ENCODE data around the gene SMARCC1.
"Not testable (repeated sequence)": the region's sequence is repeated elsewhere in the genome, so short reads cannot be mapped to it uniquely, and the experiment has no call there.

The SMARCC1 gene

GRCh38 chr3:47781685-47782445, at the start of gene SMARCC1:
TSS of gene SMARCC1 (minus strand) at chr3:47781893. CDS start at chr3:47781797, 96 bp downstream.
- DNase-seq, result peak; percentile 97

DNA sequence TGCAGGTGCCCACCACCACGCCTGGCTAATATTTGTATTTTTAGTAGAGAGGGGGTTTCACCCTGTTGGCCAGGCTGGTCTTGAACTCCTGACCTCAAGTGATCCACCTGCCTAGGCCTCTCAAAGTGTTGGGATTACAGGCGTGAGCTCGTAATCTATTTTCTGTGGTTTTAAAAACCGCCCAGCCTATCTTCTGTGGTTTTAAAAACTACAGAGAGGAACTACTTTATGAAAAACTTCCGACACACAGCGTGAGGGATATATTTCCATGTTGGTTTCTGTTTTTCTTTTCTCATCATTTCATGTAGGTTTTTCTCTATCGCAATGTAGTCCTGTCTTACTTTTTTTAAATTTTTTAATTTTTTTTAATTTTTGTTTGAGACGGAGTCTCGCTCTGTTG, 47.8 kb upstream of the SMARCC1 start:
- DNase-seq, result not testable (repeated sequence)

DNA sequence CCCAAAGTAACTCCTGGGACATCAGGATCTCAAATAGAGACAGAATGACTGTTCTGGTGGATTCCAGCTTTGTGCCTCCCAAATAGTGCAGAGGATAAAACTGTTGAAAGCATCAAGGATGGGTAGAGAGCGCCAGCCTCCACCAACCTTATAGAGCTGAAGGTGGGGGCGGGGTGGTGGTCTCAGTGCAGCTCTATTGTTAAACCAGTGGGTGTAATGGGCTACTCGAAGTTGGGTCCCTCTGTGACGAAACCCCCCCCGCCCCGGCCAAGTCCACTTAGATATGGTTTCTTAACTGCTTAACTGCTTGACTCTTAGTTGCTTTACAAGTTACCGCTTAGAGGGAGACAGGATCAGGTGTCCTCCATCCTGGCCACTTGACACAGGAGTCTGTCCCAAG, 43.9 kb upstream of the SMARCC1 start:
- no peak for DNase-seq

DNA sequence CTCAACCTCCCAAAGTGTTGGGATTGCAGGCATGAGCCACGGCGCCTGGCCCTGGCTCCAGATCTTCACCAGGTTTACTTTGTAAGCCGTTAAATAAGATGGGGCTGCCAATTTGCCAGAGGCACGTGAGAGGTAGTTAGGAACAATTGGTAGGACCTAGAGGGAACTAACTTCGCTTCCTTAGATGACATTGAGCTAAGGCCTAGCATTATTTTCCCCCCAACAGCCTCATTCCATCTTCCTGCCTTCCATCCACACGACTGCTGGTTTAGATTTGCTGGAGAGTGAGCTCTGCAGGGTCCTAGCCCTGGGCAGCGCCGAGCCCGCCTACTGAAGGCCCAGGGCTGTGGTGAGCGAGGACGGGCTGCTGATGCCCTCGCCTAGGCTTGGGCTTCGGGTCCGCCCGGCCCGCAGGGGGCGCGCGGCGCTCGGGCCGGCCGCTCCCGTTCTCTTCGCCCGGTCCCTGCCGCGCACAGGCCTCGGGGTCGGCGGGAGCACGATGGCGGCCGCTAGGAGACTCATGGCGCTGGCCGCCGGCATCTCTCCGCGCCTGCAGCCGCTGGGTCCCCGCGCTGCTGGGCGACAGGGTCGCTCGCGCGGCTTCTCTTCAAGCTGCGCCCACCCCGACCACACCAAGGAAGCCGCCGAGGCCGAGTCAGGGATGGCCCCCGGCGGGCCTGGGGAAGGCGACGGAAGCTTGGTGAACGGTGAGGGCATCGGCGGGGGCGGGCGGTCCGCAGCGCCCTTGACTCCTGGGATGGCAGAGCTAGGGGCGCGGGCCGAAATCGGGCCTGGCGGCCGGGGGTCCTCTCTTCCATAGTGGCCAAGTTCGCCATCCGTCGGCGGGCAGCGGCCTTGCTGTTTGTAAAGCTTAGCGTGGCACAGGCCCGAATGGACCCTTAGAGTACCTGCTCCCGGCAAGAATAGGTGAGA, 43.1 kb upstream of the SMARCC1 start:
- DNase-seq, result peak; percentile 81

DNA sequence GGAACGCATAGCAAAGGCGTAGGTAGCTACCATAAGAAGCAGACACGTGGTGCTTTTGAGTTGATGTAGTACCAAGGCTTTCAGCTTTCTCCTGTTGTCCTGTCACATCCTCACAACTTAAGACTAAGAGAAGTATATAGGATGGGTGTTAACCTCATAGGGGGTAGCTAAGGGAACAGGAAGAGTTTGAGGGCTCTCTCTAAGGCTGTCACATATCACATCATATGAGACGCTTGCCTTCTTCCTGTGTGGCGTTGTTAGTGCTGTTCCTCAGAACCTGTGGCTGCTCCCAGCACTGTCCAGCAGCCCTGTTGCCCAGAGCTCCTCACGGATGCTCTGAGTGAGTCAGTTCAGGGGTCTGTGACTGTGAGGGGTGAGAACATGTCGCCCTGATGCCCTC, 35.9 kb upstream of the SMARCC1 start:
- DNase-seq, result no peak

GRCh38 chr3:47813551-47814177, 32.0 kb upstream of the SMARCC1 start:
- DNase-seq, result no peak

GRCh38 chr3:47804577-47804976, 22.9 kb upstream of the SMARCC1 start:
- no peak for DNase-seq

DNA sequence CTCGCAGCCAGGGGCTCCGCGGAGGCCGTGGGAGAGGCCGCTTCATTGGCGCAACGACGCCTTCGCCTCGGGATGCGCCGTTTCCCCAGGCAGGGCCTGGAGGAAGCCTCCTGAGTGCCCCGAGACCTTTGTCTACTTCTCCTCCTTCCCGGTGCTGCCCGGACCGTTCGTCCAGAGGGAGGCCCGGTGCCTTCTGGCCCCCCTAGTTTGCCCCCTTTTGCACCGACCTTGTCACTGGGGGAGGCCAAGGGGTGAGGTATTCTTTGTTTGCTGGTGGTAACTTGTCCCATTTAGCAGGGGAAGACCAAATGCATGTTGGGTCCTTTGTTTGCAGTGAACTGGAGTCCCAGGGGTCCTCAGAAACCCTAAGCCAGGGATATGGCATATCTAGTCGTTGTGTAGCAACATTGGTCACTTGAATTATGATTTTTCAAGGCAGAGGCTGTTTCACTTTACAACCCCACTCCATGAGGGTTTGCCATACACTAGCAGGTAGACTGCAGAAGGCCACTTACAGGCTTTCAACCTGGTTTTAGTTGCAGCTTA, 21.9 kb upstream of the SMARCC1 start:
- no peak for DNase-seq

- peak; percentile 84 for DNase-seq
These were observed 21.2 kb upstream of the SMARCC1 start, which contains the start of gene DHX30 for GRCh38 chr3:47802734-47803479. TSS of gene DHX30 (plus strand) at chr3:47803138. CDS start at chr3:47810684, 7,546 bp downstream.

DNA sequence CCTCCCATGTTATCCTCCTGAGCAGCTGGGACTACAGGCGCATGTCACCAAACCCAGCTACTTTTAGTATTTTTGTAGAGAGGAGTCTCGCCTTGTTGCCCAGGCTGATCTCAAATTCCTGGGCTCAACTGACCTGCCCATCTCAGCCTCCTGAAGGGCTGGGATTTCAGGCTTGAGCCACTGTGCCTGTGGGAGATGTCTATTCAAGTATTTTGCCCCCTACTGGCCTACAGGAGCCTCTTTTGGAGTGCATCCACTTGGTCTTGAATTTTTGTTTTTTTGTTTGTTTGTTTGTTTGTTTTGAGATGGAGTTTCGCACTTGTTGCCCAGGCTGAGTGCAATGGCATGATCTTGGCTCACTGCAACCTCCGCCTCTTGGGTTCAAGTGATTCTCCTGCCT, 18.0 kb upstream of the SMARCC1 start:
- DNase-seq, result no peak

- no peak for DNase-seq
These were observed 12.9 kb upstream of the SMARCC1 start for GRCh38 chr3:47794544-47794943.

- DNase-seq, result no peak
These were observed 11.0 kb upstream of the SMARCC1 start for GRCh38 chr3:47792699-47793098.

GRCh38 chr3:47791193-47791855, 9.6 kb upstream of the SMARCC1 start:
- no peak for DNase-seq

- no peak for DNase-seq
These were observed 2.0 kb upstream of the SMARCC1 start for GRCh38 chr3:47783673-47784072.

DNA sequence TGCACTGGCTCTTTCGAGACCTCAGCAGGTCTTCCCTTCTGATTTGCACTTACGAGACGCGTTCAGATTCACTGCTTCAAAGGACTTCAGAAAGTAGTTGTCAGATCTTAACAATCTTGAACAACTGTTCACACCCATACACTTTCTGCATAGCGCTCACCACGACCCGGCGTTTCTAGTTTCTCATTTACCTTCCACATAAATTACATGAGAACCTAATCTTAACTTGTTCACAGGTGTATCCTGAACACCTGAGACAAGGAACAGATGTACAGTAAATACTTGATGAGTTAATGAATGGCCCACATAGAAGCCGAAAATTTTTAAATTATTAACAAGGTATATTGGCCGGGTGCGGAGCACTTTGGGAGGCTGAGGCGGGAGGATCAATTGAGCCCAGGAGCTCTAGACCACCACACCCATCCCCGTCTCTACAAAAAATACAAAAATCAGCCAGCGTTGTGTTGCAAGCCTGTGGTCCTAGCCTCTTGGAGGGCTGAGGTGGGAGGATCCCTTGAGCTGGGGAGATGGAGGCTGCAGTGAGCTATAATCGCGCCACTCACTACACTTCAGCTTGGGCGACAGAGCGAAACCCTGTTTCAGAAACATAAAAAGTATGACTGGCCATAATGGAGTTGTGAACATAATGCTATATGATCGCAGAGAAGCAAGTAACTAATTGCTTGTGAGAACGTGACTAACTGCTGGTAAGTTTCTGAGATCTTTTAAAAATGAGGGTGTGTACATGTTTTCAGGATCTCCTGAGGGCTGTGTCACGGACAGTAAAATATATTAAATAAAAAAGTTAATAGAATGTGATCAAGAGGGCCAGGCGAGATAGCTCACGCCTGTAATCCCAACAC, 984 bp upstream of the SMARCC1 start:
- DNase-seq, result no peak

DNA sequence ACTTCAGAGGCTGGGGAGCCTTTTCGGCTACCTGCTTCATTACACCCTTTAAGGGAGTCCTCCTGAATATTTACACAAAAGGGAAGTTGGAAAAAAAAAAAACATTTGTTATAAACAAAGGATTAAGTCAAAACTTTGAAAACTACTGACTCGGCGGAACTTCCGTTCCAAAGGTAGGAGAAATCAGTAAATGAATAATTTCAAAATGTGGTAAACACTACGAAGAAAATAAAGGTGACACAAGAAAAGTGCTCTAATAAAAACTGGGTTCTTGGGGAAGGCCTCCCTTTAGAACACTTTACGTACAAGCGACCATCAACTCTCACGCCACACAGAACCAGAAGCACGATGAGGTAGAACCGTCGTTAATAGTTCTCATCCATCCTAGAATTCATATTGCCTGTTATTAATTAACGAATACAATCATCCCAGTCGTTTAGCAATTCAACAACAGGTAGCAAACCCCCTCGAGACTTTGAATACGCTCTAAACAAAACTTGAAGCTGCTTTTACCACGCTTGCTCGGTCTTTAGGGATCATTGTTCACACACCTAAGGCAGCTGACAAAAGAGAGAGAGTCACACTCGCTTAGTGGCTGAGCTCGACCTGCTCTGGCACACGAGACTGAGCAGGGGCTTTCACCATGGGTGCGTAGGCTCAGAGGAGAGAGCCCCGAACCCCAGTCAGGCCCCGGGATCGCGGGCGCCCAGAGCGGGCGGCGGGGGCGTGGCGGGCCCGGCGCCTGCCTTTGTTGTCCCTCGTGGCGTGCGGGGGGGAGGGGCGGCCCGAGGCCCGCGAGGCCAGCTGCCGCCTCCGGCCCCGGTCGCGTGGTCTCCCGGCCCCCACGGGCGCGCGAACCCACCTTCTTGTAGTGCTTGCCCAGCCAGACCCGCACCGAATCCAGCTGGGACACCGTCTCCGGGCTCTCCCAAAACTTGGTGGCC, 680 bp downstream of the SMARCC1 start:
- DNase-seq, result peak; percentile 73

DNA sequence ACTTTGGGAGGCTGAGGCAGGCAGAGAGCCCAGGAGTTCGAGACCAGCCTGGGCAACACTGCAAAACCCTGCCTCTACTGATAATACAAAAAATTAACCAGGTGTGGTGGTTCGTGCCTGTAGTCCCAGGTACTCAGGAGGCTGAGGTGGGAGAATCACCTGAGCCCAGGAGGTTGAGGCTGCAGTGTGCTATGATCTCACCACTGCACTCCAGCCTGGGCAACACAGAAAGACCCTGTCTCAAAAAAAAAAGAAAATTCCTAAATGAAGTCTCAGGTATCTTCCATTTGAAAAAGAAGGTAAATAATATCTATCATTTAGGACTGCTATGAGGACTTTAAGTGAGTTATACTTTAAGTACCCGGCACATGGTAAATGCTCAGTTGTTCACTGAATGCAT, 2.9 kb downstream of the SMARCC1 start:
- no peak for DNase-seq

DNA sequence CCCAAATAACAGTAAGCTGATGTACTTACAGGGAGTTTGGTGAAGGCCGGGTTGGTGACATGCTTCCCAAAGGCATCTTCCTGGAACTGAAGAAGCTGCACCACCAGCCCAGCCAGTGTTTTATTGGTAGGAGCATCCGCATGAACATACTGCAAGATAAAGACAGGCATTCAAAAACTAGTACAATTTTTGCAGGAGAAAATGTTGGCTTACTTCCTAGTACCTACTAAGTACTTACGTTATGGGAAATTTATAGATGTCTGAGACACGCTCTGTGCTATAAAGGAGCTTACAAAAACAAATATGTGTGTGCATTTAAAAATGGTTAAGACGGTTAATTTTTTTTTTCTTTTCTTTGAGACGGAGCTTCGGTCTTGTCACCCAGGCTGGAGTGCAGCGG, 8.9 kb downstream of the SMARCC1 start:
- DNase-seq, result no peak

GRCh38 chr3:47772047-47772446, 9.6 kb downstream of the SMARCC1 start:
- no peak for DNase-seq

DNA sequence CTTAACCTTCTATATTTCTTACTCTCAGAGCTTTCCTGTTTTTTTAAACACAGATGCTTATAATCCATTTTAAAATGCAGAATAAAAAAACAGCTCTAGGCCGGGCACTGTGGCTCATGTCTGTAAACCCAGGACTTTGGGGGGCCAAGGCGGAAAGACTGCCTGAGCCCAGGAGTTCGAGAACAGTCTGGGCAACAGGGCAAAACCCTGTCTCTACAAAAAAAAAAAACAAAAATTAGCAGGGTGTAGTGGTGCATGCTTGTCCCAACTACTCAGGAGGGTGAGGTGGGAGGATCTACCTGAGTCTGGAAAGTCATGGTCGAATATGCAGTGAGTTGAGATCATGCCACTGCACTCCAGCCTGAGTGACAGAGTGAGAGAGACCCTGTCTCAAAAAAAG, 15.5 kb downstream of the SMARCC1 start:
- DNase-seq, result no peak
